ENCODE data around the gene TSSK2.

The TSSK2 gene

DNA sequence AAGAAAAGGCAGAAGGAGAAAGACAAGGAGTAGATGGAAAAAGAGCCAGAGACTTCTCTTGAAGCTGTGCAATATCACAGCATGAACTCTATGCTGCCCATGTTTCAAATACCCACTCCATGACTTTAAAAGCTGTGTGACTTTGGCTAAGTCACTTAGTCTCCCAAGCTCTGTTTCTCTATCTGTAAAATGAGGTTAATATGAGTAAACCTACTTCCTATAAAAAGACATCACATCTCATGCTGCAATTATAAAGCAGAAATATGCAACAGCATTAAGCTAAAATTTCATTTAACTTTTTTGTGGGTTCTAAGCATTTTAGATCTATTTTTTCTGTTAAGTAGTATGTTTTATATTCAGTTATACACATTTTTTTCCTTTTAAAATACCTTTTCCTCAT lies 20.5 kb upstream of the TSSK2 start:
- Mint-ChIP-seq H3K4me3 (no peak overlapping the region), H3K36me3 (ENCODE audit: insufficient read depth) (peaks cover 24% of the 10 kb centered on the region), H3K27ac (peak overlapping the region; percentile 85 to 96), H3K27me3 (no peaks in the 10 kb centered on the region), H3K9me3 (no peaks in the 10 kb centered on the region), H3K4me1 (ENCODE audit: low read depth in 2 of 2) (peaks cover 58 to 68% of the 10 kb centered on the region in 2 donors)
- no peak for ATAC-seq (replicated peaks)
- DNase-seq: no peak

- H3K27ac Mint-ChIP-seq: peak overlapping the region; percentile 85 to 96
Measured at GRCh38 chr22:19111140-19111539, 20.0 kb upstream of the TSSK2 start.

DNA sequence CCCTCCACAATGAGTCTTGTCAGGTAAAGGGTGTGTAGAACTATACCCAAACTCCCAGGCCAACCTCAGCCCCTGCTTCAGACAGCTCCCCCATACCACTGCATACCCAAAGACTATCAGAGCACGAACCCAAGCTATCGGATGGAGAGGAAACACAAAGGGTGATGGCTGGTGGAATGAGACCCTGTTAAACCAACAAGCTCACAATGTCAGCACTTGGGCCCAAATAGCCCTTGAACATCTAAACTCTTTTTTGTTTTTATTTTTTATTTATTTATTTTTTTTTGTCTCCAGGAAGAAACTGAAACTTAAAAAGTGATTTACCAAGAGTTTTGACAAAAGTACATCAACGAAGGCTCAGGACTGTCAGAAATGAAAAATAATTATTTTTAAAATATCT lies 19.5 kb upstream of the TSSK2 start:
- ATAC-seq (replicated peaks) (no peak), DNase-seq (no peak)
- Mint-ChIP-seq H3K27me3 (no peaks in the 10 kb centered on the region), H3K4me3 (peak overlapping the region in 1 of 2 donors; percentile 5), H3K36me3 (ENCODE audit: insufficient read depth) (peaks cover 16% of the 10 kb centered on the region), H3K9me3 (no peaks in the 10 kb centered on the region), H3K4me1 (ENCODE audit: low read depth in 2 of 2) (peaks cover 59 to 70% of the 10 kb centered on the region in 2 donors), H3K27ac (peak overlapping the region; percentile 85 to 96)

More at GRCh38 chr22:19111140-19111539, 20.0 kb upstream of the TSSK2 start:
- Mint-ChIP-seq H3K9me3 (no peaks in the 10 kb centered on the region), H3K4me1 (ENCODE audit: low read depth in 2 of 2) (peaks cover 58 to 69% of the 10 kb centered on the region in 2 donors), H3K4me3 (peak overlapping the region in 1 of 2 donors; percentile 5), H3K27me3 (no peaks in the 10 kb centered on the region), H3K36me3 (ENCODE audit: insufficient read depth) (peaks cover 20% of the 10 kb centered on the region)
- ATAC-seq (replicated peaks) (no peak), DNase-seq (no peak)

DNA sequence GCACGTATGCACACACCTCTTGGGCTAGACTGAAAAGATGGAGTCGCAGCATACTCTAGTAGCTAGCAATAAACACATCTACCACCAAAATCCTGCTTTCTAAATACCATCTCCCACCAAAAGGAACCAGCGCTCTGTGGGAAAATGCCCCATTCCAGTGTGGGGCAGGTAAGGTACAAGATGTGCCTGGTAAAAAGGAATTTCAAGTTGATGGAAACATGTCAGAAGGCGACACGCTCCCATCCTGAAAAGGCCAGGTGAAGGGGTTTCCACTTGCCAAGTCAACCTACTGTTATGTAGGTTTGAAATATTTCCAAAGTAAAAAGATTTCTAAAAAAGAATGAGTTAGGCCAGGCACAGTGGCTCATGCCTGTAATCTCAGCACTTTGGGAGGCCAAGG lies 17.7 kb upstream of the TSSK2 start:
- no peak for ATAC-seq (replicated peaks)

DNA sequence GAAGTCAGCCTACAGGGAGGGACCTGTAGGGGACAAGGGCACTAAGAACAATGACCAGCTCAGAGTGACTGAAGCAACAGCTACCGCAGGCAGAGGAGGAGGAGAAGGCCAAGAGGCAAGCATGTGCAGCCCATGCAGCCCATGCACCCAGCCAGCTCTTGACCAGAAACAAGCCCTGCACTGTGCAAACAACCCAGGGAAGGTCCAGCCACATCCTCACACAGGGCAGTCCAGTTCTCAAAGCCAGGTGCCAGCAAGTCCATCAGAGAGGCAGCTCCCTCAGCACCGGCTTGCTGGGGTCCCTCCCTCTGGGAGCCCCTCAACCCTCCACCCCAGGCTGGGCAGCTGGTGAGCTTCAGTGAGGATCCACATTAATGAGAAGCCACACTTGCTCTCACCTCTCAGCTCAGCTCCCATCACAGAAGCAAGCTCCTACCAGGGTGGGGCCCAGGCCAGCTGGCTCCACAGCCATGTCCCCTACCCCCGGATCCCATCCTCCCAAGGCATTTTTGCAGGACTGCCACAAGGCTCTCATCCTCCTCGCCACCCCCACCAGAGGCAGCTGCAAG lies 16.0 kb upstream of the TSSK2 start:
- peak overlapping the region in 1 of 2 donors; percentile 10 for H3K4me3 Mint-ChIP-seq
- ATAC-seq (replicated peaks): no peak
- no peaks in the 10 kb centered on the region for H3K9me3 Mint-ChIP-seq
- H3K4me1 Mint-ChIP-seq (ENCODE audit: low read depth in 2 of 2): peaks cover 57 to 59% of the 10 kb centered on the region in 2 donors
- peak overlapping the region; percentile 75 to 84 for H3K27ac Mint-ChIP-seq
- peaks cover 20% of the 10 kb centered on the region for H3K36me3 Mint-ChIP-seq (ENCODE audit: insufficient read depth)
- H3K27me3 Mint-ChIP-seq: no peaks in the 10 kb centered on the region
- no peak for DNase-seq

More for the DNA sequence above, 17.7 kb upstream of the TSSK2 start:
- DNase-seq: no peak
- H3K36me3 Mint-ChIP-seq (ENCODE audit: insufficient read depth): peaks cover 18% of the 10 kb centered on the region
- no peak overlapping the region for H3K27ac Mint-ChIP-seq
- H3K4me3 Mint-ChIP-seq: no peak overlapping the region
- H3K4me1 Mint-ChIP-seq (ENCODE audit: low read depth in 2 of 2): peaks cover 61 to 70% of the 10 kb centered on the region in 2 donors
- no peaks in the 10 kb centered on the region for H3K9me3 Mint-ChIP-seq
- no peaks in the 10 kb centered on the region for H3K27me3 Mint-ChIP-seq

- H3K9me3 Mint-ChIP-seq: no peaks in the 10 kb centered on the region
- peaks cover 24% of the 10 kb centered on the region for H3K36me3 Mint-ChIP-seq (ENCODE audit: insufficient read depth)
- peak overlapping the region; percentile 75 to 84 for H3K27ac Mint-ChIP-seq
- peaks cover 60 to 61% of the 10 kb centered on the region in 2 donors for H3K4me1 Mint-ChIP-seq (ENCODE audit: low read depth in 2 of 2)
- DNase-seq: no peak
- no peak for ATAC-seq (replicated peaks)
- H3K27me3 Mint-ChIP-seq: no peaks in the 10 kb centered on the region
- peak overlapping the region; percentile 1 to 10 for H3K4me3 Mint-ChIP-seq
Measured at GRCh38 chr22:19115628-19116027, 15.5 kb upstream of the TSSK2 start.

- no peak for DNase-seq
- H3K36me3 Mint-ChIP-seq (ENCODE audit: insufficient read depth): peaks cover 21% of the 10 kb centered on the region
- H3K9me3 Mint-ChIP-seq: no peaks in the 10 kb centered on the region
- H3K4me3 Mint-ChIP-seq: no peak overlapping the region
- no peaks in the 10 kb centered on the region for H3K27me3 Mint-ChIP-seq
- H3K4me1 Mint-ChIP-seq (ENCODE audit: low read depth in 2 of 2): peaks cover 60% of the 10 kb centered on the region in 2 donors
- peak overlapping the region; percentile 28 to 70 for H3K27ac Mint-ChIP-seq
- ATAC-seq (replicated peaks): no peak
Measured at GRCh38 chr22:19117111-19117512, 14.0 kb upstream of the TSSK2 start.

DNA sequence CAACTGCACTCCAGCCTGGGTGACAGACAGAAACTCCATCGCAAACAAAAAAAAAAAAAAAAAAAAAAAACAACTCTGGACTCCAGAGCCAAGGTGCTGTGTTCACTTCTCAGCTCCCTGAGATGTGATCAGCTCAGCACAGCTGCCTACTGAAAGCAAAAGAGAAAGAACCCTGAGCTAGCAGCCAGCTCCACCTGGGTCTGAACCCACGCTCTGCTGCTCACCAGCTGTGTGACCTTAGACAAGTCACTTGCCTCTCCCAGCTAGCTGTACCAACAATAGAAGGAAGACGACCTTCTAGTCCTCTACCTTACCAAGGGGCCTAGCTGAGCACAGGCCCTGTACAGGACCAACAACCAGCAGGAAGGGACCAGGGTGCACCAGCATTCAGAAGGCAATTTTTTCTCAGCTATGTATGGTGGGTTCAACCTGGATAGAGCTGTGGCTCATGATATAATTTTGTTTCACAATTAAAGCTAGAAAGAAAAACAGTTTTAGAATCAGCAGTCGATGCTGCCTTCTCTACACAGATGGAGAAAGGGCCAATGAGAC lies 12.7 kb upstream of the TSSK2 start:
- H3K4me3 Mint-ChIP-seq: peak overlapping the region in 1 of 2 donors; percentile 87

GRCh38 chr22:19119949-19120348 lies 11.2 kb upstream of the TSSK2 start:
- DNase-seq (no peak), ATAC-seq (replicated peaks) (no peak)
- Mint-ChIP-seq H3K9me3 (no peaks in the 10 kb centered on the region), H3K36me3 (ENCODE audit: insufficient read depth) (peaks cover 20% of the 10 kb centered on the region), H3K4me1 (ENCODE audit: low read depth in 2 of 2) (peaks cover 55 to 58% of the 10 kb centered on the region in 2 donors), H3K27ac (peak overlapping the region; percentile 83), H3K27me3 (no peaks in the 10 kb centered on the region), H3K4me3 (peak overlapping the region; percentile 85 to 87)

More for the DNA sequence above, 12.7 kb upstream of the TSSK2 start:
- H3K27ac Mint-ChIP-seq: peak overlapping the region; percentile 44 to 69
- ATAC-seq (replicated peaks) (no peak), DNase-seq (no peak)
- H3K4me1 Mint-ChIP-seq (ENCODE audit: low read depth in 2 of 2): peaks cover 61 to 63% of the 10 kb centered on the region in 2 donors
- peaks cover 23% of the 10 kb centered on the region for H3K36me3 Mint-ChIP-seq (ENCODE audit: insufficient read depth)
- no peaks in the 10 kb centered on the region for H3K9me3 Mint-ChIP-seq
- no peaks in the 10 kb centered on the region for H3K27me3 Mint-ChIP-seq

GRCh38 chr22:19120829-19121630 lies 10.1 kb upstream of the TSSK2 start:
- ATAC-seq (replicated peaks) (no peak), DNase-seq (no peak)
- Mint-ChIP-seq H3K27me3 (no peaks in the 10 kb centered on the region), H3K4me1 (ENCODE audit: low read depth in 2 of 2) (peaks cover 45 to 47% of the 10 kb centered on the region in 2 donors), H3K36me3 (ENCODE audit: insufficient read depth) (peaks cover 20% of the 10 kb centered on the region), H3K9me3 (no peaks in the 10 kb centered on the region), H3K27ac (peak overlapping the region; percentile 83), H3K4me3 (peak overlapping the region; percentile 85 to 87)

DNA sequence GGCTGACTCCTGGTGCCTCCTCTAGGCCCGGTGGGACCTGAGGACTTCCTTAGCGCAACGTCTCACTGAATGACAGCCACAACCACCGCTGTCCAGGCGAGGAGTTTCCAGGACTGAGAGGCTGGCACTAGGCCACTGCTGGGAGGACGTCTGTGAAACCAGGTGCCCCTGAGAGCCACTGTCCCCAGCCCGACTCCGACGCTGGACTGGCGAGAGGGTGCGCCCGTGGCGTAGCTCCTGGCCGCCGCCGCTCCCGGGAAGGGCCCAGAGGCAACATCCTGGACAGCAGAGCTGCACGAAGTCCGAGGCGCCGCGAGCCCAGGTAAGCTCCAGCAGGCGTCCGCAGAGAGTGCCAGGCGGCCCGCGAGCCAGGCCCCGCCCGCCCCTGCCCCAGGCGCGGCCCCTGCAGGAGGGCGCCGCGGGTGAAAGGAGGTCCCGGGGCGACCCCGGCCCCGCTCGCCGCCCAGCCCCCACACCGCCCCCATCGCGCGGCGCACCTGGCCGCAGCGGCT lies 9.4 kb upstream of the TSSK2 start:
- DNase-seq: peak; percentile 6 to 18 (median 10)
- H3K4me3 Mint-ChIP-seq: peak overlapping the region; percentile 85 to 87
- peak; percentile 23 for ATAC-seq (replicated peaks)
- H3K9me3 Mint-ChIP-seq: no peaks in the 10 kb centered on the region
- no peaks in the 10 kb centered on the region for H3K27me3 Mint-ChIP-seq
- peak overlapping the region; percentile 83 for H3K27ac Mint-ChIP-seq
- peaks cover 38 to 40% of the 10 kb centered on the region in 2 donors for H3K4me1 Mint-ChIP-seq (ENCODE audit: low read depth in 2 of 2)
- H3K36me3 Mint-ChIP-seq (ENCODE audit: insufficient read depth): peaks cover 20% of the 10 kb centered on the region

DNA sequence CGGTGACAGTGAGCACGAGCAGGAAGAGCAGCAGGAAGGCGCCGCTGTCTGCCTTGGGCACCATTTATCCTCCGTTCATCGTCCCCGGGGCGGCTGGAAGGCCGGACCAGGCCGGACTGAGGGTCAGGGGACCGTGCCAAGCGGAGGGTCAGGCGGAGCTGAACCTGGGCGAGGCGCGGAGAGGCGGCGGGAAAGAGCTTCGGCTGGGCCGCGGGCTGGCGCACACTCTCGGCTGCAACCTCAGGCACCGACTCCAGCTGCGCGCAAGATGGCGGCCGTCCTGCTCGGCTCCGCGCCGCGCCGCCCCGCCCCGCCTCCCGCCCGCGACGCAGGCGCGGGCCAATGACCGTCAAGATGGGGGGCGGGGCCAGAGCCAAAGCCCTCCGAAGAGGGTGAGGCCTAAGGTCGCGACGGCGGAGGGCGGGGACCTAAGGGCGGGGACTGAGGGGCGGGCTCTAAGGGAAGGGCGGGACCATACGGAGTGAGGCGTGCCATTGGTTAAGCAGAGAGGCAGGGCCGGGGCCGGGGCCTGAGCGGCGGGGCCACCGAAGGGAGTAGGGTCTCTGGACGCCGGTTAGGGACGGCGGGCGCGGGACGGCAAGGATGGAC lies 8.9 kb upstream of the TSSK2 start, which contains the start of gene DGCR2:
Gene DGCR2, minus strand, starts transcription at position 270 of the 609 bp plus-strand sequence. Its CDS starts 206 bp downstream, at position 64.
- peak; percentile 90 to 93 (median 92) for DNase-seq

More for the DNA sequence above, 8.9 kb upstream of the TSSK2 start, which contains the start of gene DGCR2:
- Mint-ChIP-seq H3K27ac (peak within 1 kb of the TSS; percentile 84 to 86), H3K36me3 (ENCODE audit: insufficient read depth) (peaks cover 20% of the 10 kb centered on the region), H3K9me3 (no peaks in the 10 kb centered on the region), H3K4me1 (ENCODE audit: low read depth in 2 of 2) (peaks cover 32 to 35% of the 10 kb centered on the region in 2 donors), H3K27me3 (no peaks in the 10 kb centered on the region), H3K4me3 (peak within 1 kb of the TSS; percentile 85 to 87)
- ATAC-seq (replicated peaks): peak; percentile 93
